HPDE6-E6E7 (cell line): ENCODE data around the gene IDI1.
A peak's percentile ranks its signal among the peaks of the same experiment; 100 is the strongest.
"Not testable (repeated sequence)": the region's sequence is repeated elsewhere in the genome, so short reads cannot be mapped to it uniquely, and the experiment has no call there.

Experiments
- DNase-seq: peaks from one replicate; pipeline ENCODE4 v3.0.0; 2011; ENCODE audit warnings: missing footprints; ENCODE audit errors: extremely low spot score

The IDI1 gene

DNA sequence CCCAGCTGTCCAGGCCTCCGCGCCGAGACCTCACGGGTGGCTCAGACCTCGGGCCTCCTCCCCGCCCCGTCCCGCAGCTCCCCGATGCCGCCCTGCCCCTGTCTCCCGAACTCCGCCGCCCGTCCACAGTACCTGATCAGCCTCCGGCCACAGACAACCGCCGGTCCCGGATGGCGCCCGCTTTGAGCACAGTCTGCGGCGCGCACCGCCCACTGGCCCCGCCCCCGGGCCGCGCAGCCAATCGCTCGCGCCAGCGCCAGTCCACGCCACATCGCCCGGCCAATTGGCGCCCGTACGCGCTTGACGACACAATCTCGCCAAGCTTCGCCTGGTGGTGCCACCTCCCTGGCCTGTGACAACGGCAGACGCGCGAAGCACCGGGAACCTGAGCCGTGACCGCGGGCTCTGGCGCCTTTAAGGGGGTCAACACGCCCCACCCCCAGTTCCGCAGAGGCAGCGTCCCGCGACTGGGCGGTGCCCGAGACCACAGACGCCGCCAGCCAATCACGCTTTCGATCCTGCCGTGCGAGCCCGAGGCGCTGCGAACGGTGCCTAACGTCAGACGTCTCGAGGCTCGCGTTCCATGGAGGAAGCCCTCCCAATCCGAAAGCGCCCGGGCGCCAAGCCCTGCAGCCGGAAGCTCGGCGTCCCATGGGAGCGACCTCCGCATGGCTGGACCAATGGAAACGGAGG, at the start of gene IDI1:
TSS of gene IDI1 (minus strand) at position 388 of the 693 bp plus-strand sequence. CDS start at position 272, 116 bp downstream.
- peak; percentile 52 for DNase-seq

DNA sequence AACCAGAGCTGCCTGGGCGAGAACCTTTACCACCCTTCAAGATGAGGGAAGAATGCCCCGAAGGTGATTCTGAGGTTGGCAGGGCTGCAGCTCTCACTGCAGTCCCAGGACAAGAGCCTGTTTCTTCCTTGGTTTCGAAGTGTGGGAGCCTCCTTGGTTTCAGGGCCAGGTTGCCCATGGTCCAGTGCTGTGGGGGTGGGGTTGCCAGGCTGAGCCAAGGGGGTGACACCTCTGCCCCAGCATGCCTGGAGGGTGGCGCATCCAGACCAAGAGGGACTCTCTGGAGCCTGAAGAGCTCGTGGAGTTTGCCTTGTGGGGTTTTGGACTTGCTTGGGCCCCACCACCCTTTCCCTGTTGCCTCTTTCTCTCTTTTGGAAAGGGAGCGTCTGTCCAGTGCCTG, 48.5 kb upstream of the IDI1 start:
- DNase-seq: no peak

DNA sequence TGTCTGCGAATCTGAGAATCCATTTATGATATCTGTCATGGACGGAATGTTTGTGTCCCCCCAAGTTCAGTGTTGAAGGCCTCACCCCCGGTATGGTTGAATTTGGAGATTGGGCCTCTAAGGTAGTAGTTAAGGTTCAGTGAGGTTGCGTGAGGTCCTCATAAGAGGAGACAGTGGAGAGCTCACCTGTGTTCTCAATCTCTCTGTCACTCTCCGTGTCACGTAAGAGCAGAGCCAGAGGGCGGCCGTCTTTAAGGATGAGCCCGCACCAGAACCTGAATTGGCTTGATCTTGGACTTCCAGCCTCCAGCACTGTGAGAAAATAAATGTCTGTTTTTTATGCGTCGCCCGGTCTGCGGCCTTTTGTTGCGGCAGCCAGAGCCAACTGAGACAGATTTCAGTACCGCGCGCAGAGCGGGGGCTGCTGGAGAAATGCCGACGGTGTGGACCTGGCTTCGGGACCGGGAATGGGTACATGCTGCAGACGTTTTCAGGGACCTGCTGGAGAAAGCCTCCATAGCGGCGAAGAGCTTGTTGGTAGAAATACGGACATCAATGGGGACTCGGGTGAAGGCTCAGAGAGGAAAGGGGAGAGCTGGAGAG, 47.5 kb upstream of the IDI1 start:
- no peak for DNase-seq

DNA sequence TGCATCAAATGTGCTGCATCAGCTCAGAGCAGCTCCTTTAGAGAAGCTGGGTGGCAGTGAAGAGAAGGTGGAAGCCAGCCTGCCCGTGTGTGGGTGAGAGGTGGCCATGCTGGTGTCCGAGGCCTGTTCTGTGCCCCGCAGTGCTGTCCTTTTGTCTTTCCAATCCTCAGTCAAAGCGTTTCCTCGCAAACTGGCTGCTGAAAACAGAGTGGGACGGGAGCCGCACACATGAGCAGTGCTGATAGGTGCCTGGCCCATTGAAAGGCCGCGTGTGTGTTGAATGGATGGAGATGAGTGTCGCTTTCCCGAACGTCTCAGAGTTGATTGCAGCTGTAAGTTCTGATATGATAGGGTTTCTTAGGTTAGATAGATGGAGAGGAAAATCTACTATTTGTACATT, 46.6 kb upstream of the IDI1 start:
- DNase-seq: no peak

DNA sequence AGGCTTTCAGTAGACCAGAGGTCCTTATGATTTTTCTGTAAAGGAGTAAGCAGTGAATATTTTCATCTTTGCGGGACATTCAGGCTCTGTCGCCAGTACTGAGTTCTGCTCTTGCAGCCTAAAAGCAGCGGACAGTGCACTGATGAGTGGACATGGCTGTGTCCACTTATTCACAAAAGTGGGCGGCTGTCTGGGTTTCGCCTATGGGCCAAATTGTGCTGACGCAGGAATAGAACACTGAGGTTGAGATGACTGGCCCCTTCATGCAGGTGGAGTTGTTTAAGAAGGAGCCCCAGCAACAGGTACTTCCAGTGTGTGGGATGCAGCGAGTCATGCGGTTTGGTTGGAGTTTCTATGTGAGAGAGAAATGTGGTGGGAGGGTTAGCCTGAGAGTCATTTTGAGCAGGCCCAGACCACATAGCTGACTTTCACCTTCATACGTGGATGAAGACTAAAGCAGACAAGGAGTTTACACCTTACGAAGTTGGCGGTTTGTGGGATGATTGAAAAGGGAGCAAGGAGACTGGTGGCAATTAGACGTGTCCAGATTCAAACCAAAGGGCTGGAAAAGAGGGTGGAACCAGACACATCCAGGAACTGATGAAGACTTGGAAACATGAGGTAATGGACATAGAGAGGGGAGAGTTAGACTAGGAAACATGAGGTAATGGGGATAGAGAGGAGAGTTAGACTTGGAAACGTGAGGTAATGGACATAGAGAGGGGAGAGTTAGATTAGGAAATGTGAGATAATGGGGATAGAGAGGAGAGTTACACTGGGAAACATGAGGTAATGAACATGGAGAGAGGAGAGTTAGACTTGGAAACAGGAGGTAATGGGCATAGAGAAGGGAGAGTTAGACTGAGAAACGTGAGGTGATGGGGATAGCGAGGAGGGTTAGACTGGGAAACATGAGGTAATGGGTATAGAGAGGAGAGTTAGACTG, 45.5 kb upstream of the IDI1 start:
- DNase-seq: no peak

DNA sequence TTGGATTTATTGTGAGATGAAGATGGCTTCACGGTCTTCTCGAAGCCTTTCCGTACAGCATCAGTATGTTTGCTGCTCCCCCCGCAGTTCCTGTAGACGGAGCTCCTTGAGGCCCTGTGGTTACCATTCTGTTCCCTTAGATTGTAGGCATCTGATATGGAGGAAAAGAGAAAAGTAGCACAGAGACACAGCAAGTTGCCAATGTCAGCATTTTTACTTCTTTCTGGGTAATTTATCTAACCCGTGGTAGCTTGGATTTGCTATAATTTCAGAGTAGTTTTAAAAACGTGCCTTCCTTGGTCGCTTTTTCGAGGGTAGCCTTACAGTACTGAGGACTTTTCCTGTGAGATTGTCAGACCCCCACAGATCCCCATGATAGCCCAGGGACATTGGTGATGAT, 44.8 kb upstream of the IDI1 start:
- DNase-seq: no peak

DNA sequence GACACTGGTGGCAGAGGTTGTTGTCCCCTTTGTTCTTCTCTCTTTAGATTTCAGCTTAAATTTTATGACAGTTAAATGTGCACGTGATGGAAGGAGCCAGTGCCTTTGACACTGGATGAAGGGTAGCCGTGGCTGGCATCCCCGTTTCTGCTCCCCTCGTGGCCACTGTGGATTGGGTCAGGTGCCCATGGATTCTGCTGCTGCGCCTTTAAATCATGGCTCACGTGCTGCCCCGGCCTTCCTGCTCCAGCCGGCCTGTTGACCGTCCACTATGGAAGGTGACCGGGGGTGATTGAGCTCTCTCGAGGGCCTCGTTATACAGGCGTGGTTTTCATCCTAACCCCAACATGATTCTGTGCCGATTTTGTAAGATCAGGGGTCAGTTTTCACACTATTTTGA, 41.8 kb upstream of the IDI1 start:
- DNase-seq: no peak

DNA sequence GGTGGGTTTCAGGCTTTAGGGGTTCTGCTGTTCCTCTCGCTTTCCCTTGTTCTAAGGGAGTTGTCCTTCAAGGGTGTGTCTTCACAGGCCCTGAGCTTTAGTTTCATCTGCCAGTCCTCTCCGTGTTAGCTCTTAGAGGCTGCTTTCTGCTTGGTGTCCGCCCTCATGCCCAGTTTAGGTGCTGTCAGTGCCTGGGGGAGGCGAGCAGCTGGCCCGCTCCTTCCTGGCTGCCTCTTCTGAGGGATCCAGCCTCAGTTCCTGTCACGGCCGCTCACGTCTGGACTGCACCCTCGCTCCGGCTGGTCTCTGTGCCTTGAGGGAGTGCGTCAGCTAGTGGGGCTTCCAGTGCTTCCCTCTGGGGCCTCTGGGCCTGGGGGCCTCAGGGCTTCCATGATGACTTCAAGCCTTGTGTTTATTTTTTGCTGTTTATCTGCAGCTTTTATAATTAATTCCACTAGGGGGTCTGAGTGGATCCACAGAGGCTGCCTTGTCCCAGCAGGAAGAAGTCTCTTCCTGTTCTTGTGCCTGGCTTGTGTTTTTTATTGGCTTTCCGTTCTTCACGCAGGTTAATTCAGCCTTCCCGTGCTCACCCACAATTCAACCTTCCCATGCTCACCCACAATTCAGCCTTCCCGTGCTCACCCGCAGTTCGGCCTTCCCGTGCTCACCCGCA, 40.2 kb upstream of the IDI1 start:
- no peak for DNase-seq

DNA sequence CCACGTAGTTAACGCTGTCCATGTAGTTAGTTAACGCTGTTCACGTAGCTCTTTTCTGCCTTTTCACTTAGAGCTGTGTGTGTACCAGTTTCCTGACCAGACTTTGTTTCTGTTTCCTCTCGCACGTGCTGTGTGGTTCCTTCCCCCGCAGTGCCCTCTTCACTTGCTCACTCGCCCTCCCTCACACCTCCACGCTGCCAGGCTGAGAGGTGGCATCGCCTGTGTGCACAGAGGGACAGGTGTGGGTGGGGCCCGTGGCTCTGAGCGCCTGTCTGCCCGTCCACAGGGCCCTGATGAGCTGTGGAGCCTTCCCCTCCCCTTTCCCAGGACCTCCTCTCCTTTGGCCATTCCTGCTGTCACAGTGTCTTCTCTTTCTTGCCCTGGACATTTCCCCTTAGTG, 37.9 kb upstream of the IDI1 start:
- DNase-seq: no peak

DNA sequence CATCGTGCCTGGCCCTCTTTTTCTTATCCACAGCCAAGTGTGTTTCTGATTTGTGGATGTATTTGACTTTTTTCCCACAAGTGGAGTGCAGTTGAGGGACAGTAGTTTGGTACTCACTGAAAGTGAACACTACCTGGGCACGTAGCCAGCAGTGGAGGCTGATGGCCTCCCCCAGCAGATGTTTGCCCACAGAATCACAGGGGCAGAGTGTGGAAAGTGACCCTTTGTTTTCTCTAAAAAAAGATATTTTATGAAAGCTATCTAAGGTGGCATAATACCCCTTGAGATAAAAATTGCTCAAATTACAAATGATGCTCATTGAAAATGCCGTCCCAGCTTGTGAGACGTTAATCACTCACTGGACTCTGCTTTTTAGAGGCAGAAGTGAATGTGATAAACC, 36.3 kb upstream of the IDI1 start:
- DNase-seq: no peak

DNA sequence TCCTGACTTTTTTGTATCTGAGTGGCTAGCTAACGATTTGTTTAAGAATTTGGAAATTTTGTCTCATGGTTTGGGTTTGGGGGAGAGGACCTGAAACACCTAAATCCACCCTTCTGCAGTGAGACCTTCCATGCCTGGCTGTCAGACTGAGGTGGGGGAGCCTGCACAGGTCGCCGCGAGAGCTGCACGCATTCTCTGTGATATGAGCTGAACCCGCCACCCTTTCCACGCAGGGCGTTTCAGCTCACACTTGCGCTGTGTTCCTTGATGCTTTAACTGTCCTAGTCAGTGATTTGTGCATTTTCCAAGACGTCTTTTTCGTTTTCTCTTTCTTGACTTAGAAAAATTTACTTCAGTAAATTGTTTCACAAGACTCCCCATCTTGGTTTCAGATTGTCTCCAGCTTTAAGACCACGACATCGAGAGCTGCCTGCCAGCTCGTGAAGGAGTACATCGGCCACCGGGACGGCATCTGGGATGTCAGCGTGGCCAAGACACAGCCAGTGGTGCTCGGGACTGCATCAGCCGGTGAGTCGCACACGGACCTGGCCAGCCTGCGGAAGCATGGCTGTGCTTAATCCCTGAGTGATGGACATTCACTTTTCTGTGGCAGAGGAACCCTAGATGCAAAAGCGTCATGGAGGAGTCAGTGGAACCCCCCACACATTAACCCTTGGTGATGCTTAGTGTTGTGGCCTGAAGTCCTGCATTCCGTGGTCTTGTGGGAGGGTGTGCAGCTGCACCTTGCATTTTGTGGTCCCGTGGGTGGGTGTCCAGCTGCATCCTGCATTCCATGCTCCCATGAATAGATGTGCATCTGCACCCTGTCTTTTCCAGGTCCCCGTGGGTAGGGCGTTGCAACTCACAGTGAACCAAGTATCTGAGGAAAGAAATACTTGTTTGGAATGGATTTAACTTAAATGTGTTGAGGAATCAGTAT, 35.4 kb upstream of the IDI1 start:
- DNase-seq: no peak

DNA sequence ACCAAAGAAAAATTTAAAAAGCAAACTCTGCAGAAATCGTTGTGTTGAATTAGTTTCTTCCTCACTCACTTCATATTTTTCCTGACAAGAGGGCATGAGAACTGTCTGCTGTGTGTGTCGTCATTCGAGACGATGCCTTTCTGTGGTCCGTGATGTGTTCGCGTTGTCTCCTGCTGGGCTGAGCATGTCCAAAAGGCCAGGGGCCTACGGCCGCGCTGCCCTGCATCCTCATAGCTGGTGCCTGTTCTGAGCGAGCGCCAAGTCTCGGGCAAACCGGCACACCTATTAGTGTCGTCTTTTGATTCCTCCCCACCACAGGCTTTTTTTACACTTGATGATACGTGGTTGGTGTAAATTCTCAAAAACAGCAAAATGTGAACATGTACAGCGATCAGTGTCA, 34.7 kb upstream of the IDI1 start:
- no peak for DNase-seq

DNA sequence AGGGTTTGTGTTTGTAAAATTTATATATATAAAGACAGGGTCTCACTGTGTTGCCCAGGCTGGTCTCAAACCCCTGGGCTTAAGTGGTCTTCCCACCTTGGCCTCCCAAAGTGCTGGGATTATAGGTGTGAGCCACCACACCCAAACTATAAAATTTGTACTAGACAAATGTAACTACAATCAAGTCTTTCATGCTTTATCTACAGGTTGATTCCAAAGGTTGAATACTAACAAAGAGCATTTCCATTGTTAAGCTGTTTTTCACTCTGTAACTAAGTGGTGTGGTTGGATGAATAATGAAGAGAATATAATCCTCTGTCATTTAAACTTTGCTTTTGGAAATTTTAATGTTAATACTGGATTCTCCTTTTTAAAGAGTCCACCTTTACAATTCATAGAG, 29.7 kb upstream of the IDI1 start:
- no peak for DNase-seq

DNA sequence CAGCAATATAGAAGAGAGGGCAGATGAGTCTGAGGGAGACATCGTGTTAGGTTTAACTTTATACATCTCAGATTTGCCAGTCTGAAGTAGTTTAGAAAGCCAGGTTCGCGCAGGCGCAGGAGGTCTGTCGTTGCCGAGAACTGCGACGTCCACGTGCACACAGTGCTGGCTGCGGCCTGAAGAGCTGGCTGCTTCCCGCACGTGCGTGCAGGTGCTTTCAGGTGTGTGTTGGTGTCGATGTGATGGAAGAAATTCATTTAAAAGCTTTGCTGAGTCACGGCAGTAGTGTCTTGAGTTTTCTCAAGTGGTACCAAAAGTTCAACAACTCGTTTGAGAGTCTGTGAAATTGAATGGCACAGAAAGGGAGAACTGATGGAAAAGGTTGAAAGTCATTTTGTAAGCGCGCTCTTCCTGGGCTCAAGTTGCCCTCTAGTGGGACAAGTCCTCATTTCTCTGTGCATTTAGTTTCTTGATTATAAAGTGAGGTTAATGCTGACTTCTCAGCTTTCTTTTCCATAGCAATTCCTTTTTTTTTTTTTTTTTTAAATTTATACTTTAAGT, 25.9 kb upstream of the IDI1 start:
- DNase-seq: no peak

DNA sequence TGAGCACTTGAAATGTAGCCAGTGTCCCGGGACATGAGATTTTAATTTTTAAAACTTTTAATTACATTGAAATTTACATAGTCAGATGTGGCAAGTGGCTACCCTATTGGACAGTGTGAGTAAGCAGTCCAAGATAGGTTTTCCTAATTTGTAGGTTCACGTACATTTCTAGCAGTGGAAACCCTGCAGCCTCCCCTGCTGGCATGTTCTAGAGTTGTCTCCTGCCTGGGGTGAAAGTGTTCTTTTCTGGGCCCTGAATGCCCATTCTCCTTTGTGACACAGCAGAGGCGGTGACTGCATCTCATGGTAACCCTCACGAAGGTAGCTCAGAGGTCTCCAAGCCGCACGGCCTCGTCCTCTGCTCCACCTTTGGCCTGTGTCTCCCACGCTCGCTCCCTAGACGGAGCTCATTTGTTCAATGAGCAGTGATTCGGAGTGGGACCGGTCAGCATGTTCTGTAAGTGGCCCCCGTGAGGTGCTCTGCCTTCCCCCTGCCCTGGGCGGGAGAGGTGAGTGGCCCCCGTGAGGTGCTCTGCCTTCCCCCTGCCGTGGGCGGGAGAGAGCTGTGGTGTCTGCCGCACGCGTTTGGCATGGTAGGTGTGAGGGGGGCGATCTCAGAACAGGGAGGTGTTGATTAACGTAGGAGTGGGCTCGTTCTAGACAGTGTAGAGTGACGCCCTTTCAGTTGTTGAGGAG, 25.3 kb upstream of the IDI1 start:
- no peak for DNase-seq

DNA sequence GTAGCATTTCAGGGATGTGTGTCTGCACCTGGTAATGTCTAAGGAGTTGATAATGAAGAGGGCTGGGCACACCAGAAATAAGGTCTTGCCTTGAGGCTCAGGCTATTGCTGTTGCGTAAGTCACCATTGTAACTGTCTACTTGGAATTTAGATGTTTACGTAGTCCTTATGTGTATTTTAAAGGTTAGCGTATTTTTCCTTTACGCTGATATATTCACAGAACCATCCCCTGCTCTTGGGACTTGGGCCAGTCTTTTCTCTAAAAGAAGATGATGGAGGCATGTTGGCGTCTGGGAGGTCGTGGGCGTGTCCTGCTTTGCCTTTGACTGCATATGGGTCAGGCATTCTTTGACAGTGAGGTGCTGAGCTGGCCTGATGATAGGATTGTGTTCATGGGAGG, 22.0 kb upstream of the IDI1 start:
- no peak for DNase-seq

DNA sequence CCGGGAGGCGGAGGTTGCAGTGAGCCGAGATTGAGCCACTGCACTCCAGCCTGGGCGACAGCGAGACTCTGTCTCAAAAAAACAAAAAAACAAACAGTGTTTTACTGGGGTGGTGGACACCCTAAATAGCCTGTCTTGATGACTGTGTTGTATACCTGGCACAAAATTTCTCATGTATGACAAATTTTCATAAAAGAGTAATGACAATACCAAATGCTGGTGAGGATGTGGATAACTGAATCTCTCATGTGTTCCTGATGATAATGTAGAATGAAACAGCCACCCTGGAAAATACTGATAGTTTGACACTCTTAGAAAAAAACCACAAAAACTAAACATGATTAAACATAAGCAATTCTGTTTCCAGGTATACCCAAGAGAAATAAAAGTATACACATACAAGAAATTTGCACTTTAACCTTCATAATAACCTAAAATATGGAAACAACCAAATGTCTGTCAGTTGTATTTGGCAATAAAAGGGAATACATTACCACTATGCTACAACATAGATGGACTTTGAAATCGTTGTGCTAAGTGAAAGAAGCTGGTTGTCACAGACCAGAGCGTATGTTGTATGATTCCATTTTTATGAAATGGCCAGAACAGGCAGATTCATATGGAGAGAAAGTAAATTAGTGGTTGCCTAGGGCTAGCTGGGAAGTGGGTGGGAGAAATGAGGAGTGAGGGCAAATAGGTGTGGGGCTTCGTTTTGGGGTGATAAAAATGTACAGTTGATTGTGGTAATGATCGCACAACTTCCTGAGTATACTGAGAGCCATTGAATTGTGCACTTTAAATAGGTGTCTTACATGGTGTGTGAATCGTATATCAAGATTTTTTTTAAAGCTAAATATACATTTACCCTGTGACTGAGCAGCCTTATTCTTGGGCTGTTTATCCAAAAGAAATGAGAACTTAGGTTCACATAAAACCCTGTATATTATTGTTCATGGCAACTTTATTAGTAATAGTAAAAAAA, 19.8 kb upstream of the IDI1 start:
- DNase-seq: no peak

DNA sequence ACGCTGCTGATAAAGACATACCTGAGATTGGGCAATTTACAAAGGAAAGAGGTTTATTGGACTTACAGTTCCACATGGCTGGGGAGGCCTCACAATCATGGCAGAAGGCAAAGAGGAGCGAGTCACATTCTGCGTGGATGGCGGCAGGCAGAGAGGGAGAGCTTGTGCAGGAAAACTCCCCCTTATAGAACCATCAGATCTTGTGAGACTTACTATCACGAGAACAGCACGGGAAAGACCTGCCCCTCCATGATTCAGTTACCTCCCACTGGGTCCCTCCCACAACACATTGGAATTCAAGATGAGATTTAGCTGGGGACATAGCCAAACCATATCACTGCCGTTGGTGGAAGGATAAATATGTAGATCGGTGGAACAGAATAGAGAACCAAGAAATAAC, 17.8 kb upstream of the IDI1 start:
- DNase-seq: not testable (repeated sequence)

DNA sequence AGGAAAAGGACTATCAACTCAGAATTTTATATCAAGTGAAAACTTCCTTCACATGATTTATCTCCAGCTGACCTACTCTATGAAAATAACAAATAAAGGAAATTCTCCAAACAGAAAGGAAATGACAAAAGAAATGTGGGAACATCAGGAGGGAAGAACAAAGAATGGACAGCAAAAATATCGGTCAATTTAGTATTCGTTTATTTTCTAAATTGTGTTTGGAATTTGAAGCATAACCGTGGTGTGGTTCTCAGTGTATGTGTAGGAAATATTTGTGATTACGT, 16.0 kb upstream of the IDI1 start:
- no peak for DNase-seq
